HuH-7 (cell line): ENCODE results near the gene ASCL3.
"Not testable (repeated sequence)": the region's sequence is repeated elsewhere in the genome, so short reads cannot be mapped to it uniquely, and the experiment has no call there.

Experiments
- DNase-seq: peaks from one replicate; pipeline ENCODE4 v3.0.0; 2011; ENCODE audit warnings: low spot score

The ASCL3 gene, protein sequence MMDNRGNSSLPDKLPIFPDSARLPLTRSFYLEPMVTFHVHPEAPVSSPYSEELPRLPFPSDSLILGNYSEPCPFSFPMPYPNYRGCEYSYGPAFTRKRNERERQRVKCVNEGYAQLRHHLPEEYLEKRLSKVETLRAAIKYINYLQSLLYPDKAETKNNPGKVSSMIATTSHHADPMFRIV

DNA sequence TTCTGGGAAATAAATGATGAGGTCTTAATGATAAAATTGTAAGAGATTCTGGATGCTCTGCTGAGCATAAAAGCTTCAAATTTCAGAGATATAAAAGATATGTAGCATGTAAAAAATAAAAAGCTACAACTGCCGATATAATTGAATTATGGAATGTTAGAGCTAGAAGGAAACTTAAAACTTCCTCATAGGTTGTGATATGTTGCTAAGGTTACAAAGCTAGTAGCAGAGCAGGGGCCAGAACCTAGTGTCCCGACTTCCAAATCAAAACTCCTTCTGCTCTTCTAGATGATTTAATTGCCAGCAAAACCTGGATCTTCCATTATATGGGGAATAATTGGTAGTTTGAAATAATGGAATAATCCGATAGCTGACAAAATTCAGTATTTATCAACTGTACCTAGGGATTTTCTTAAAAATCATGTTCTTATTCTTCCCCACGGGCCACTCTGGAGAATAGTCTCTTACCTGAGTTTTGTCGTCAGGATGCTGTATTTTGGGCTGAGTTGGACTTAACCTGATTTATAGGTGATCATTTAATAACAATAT is at the start of gene ASCL3:
Gene ASCL3, minus strand, starts transcription at position 499 of the 549 bp plus-strand sequence. CDS start 4,855 bp downstream, outside the sequence.
- no peak for DNase-seq

DNA sequence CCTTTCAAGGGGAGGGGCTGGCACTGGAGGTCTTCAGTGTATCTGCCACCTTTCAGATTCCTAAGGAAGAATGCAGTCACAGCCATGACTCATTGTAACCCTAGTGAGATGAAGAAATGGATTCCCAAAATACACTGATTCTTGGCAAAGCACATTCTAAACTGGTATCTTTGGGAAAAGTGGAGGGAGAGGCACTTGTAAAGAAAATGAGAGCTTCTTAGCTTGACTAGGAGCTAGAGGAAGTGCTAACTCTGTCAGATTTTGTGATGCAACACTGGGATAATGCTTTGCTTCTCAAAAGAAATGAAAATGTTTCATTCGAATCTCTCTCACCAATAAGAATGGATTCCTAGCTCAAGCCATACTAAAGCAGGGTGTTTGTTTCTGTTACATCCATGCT is 46.6 kb upstream of the ASCL3 start:
- no peak for DNase-seq

DNA sequence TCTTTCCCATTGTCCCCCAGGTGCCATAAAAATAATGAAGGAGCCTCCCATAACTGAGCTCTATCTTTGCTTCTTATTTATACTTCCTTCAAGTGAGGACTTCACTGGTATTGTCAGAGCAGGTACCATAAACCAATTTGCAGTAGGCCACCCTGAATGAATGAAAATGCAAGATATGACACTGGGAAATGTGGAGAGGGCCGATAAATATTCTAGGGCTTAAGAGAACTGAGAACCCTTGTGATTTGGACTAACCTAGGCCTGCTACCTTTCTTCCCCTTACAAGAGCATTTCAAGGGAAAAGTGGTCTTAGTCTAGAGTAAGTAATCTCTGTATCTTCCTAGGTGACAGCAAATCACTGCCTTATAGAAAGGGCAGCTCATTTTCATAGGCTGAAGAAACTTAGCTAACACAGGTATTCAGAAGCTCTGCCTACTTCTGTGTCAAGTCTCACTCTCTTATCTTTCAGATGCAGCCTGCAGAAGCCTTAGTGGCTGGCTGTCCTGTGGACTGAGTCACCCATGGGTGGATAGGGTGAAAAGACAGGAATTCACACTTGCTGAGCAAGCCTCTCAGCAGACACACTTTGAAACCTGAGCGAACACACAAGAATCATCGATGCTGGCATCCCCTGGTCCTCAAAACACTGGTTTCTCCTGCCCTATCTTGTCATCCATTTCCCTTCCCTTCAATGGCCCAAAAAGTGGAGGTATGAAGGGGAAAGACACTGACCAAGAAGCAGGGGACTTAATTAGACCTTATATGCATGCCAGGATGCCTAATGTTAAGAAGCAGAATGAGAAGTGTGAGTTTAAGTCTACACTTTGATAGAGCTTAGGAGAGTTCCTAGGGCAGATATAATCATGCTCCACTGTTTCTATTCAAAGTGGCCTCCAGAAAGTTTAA is 45.8 kb upstream of the ASCL3 start:
- no peak for DNase-seq

DNA sequence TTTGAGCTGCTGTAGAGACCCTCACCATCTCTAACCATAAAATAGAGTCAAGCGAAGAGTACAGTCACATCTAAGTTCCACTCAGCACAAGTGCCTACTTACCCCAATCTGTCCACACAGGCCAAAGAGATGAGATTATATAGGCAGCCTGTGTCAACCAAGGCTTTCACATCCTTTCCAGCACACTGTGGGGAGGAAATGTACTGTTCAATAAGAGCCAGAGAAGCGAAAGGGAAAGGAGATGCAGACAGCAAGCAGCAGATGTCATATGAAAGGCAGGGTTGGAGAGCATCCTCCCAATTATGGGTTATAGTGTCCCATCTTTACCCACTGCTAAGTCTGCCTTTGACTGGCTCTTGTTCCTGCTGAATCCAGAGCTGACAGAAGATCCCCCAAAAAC is 44.6 kb upstream of the ASCL3 start:
- DNase-seq: no peak

DNA sequence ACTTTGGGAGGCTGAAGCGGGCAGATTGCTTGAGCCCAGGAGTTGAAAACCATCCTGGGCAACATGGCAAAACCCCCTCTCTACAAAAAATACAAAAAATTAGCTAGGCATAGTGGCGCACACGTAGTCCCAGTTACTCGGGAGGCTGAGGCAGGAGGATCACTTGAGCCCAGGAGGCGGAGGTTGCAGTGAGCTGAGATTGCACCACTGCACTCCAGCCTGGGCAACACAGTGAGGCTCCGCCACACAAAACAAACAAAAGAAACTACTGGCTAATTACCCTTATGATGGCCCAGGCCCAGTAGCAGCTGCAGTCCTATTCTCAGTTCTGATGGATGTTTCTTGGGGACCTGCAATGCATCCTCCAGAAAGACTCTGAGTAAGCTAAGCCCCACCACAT is 44.0 kb upstream of the ASCL3 start:
- not testable (repeated sequence) for DNase-seq

DNA sequence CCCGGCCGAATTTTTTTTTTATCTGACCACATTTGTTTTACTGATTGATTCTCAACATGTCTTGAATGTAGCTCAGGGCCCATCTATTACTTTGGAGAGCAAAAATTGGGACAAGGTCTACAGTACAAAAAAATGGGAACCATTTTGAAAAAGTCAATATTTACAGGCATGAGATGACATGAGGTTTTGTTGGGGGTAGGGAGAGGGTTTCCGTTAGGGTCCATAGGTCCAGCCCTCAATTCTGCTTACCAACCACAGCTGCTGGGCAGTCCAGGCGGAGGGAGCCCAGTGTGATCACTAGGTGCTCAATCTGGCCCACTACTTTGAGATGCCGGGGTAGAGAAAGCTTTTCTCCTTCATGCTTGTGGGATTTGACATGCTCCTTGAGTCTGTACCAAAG is 42.6 kb upstream of the ASCL3 start:
- DNase-seq: no peak

DNA sequence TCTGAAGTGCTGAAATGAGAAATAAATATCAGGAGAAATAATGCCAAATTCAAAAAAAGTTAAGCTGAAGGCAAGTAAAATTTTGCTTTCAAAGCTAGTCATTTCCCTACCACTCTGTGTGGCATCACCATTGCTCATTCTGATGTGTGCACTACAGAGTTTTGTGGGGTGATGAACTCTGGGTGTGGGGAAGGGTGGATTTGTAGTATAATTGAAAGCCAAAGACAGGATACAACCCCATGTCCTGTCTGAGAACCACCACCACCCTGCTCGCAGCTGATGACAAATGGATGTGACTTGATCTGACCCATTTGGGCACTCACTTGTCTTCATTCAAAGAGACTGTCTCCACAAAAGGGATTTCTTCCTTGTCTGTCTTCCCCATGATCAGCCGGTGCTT is 40.7 kb upstream of the ASCL3 start:
- no peak for DNase-seq

DNA sequence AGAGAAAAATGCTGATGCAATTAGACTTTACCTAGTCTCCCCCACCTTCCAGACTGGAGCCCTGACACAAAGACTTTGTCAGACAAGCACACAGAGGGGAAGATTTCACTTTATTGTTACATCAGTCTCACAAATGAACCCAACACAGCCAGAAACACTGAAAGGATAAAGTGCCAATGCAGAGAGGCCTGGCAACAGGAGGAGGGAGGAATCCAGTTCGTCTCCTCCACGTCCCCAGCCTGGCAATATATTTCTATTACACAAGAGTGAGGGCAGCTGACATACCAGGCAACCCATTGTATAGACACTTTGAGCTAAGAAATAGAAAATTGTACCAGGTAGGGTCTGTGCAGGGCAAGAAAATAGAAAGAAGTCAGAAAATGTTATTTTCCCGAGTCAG is 37.7 kb upstream of the ASCL3 start:
- no peak for DNase-seq

DNA sequence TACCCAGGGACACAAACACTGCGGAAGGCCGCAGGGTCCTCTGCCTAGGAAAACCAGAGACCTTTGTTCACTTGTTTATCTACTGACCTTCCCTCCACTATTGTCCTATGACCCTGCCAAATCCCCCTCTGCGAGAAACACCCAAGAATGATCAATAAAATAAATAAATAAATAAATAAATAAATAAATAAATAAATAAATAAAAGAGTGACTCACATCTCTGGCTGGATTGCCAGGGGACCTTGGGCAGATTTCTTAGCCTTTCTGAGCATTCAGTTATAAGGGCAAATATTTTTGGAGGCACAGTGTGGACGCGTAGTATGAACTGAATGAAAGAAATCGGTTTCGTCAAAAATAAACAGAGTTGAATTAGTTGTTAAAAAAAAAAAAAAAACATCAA is 36.5 kb upstream of the ASCL3 start:
- not testable (repeated sequence) for DNase-seq

DNA sequence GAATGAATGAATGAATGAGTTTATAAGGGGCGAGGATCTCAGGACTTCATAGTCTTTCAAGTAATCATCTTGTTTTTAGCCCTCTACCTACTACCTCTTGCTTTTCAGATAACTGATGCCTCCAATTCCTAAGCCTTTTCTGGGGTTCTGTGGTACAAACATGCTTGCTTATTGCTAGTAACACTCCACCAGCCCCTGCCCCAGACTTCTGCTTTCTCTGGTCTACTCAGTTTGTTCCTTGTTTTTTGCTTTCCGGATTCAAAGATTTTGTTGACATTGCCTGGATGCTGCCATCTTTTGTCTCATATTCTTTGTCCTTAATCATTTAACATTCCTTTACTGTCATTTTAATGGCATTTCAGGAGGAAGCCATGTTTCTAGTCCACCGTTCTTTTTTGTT is 30.3 kb upstream of the ASCL3 start:
- DNase-seq: no peak

DNA sequence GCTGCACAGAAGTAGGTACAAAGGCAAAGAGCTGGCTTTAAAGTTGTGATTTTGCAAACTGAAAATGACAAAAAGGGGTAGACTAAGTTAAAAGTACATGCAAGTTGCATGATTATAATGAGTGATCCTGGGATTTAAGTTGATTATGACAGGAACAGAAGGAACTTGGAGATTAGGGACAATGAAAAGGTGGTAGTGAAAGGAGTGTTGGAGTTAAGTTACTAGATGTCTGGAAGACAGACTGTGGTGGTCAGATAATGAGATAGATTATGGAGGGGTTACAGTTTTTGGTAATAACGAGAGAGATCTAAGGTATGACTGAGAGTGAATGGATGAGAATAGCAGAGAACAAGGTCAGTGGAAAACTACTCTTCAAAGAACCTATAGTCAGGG is 29.1 kb upstream of the ASCL3 start:
- DNase-seq: no peak

DNA sequence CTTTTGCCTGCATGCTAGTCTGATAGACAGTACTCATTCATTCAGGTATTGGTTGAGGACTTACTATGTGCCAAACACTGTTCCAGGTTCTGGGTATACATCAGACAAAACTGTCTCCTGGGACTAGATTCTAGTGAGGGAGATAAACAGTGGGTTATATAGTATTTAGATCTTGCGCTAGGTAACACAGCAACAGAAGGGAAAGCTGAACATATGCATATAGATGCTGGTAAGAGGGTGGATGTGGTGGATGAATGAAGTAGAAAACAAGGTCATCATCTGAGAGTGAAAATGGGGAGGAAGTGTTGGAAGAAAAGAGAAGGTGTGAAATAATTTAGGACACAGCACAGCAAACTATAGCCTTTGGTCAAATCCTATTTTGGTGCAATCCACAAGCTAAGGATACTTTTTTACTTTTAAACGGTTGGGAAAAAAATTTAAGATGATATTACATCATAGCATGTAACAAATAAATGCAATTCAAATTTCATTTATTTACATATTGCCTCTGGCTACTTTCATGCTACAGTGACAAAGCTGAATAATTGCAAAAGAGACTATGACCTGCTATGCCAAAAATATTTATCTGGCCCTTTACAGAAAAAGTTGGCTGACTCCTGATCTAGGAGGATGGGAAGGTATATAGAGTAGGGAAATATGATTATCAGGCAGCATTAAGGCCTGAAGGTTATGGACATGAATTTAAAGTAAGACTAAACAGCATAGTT is 28.5 kb upstream of the ASCL3 start:
- DNase-seq: no peak

DNA sequence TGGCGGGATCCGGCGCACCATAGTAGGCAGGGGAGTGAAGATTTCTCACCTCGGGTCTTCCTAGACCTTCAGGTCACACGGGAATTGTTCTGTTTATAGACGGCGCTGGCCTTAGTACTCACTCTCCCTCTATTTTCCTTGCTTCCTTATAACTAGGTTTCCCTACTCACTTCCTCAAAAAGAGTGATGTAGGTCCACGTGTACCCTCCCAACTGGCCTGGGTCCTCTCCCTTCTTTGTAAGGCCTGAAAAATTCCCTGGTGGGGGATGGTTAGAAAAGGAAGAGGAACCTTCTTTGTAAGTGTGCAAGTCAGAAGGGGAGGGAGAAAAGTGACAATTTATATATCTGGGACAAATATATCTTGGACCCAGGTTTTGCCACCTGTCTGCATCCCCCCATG is 24.4 kb upstream of the ASCL3 start:
- no peak for DNase-seq

DNA sequence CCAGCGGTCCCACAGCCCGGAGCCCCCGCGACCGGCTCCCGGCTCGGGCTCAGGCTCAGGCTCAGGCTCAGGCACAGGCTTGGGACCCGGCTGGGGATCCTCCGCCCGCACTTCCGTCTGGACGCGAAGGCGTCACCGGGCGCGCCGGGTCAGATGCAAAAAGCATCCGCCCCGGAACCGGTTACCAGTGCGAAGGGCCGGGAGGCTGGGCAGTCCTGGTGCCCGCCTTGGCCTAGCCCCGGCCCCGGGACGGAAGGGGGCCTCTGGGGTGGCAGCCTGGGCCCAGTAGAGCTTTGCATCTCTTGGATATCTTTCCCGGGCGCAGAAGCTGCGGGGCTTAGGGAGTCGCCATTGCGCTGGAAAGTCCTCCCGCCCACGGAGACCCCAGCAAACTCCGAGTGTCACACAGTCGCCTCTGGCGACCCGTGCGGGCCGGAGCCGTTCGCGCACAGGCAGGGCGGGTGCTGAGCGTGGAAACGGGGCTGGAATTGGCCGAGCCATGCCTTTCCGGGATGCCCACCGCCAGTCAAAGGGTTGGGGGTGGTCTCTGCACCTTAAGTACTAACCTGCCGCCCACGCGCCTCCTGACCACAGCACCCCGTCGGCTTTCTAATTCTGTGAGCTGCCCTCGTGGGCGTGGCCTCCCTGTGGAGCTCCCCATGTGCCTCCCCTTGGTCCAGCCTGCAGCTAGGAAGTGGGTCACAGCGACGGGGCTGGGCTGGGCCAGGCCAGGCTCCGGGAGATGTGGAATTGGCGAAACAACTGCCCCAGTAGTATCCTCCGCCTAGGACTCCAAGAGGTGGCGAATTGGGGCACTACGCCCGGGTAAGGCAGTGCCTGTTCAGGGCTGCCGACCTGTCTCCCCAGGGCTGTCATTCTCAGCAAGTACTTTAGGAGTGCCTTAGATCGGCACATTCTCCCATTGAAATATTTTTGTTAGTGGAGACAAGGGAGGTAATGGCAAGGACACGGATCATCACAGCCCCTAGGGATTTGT is 21.8 kb upstream of the ASCL3 start, which contains the start of gene TMEM9B:
Gene TMEM9B, minus strand, starts transcription at position 119 of the 997 bp plus-strand sequence. CDS start 129 bp downstream, outside the sequence.
- peak; percentile 91 for DNase-seq

DNA sequence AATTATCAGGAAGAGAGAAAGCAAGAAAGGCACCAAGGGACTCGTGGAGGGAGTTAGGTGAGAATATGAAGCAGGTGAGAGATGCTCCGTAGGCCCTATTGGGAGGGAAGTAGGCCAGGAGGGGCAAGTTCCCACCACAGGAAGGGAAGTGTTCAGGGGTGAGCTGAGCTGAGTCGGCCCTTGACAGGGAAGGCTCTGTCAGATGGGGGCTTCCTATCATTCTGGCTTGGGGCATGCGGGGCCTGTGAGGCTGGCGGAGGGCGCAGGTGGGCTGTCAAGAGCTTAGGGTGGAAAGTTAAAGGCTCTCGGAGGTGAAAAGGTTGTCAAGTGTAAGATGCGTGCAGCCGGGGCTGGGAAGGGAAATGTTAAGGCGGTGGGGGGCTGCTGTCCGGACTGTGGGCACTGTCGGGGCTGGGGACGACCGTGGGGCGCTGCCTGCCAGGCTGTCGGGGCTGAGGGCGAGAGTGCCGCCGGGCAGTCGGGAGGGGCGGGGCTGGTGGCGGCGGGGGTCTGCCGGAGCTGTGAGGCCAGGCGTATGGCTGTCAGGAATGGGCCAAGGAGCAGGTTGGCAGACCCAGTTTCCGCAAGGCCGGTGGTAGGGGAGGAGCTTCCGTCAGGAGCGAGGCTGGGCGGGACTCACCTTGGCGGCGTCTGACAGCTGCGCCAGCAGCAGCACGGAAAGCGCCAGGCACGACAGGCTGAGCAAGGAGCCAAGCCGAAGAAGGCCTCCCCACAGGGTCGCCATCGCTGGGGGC is 20.9 kb upstream of the ASCL3 start:
- peak; percentile 77 for DNase-seq

DNA sequence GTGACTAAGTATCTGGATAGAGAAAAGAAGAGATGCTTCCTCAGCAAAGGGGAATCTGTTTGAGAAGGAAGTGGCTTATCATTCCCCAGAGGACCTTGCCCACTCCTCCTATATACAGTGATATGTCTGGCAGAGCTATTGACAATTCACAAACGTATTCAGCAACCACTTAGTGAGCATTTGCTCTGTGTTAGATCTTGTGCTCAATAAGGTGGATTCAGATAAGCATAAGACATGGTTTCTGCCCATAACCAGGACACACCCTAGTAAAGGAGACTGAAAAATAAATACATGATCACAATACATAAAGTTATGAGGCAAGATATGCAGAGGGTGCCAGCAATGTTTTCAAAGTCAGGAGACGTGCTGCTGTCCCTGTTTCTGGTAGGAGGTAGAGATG is 20.0 kb upstream of the ASCL3 start:
- no peak for DNase-seq

DNA sequence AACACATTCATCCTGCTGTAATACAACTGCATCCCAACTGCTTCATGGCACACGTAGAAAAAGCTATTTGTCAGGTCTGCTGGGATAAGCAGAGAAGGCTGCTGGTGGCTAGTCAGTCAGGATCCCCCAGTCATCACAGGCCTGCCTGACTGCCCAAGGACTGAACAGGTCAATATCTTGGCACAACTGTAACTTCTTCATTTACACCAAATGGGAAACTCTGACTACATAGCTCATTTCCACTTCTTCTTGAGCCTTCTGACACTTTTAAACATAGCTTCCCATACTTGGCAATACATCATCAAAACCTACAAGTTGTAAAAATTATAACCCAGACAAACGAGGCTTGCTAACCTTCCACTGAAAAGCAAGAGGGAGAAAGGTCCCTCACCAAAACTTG is 18.6 kb upstream of the ASCL3 start:
- DNase-seq: no peak

DNA sequence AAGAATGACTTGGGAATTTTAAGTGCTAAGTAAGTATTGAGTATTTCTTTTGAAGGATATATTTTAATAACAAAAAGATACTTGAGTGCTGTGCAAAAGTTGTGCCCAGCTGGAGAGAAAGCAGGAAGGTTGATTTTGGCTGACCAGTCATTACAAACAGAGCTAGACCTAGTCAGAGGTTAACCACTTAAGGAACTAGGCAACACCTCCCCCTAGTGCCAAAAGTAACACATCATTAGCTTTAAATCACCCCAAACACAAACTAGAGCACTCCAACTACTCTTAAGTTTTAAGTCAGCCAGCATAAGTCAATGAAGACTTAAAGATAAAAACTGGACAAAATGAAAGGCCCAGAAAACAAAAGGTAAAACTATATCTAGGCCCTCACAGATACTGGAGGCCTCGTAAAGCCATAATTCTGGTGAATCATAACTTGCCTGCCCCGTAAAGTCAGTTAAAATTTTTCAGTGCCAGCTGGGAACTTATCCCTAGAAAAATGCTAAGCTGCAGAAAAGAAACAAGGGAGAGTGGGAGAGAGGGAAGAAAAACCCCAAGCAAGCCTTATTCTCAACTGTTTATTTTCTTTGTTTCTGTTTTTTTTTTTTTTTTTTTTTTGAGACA is 16.8 kb upstream of the ASCL3 start:
- DNase-seq: peak; percentile 82

DNA sequence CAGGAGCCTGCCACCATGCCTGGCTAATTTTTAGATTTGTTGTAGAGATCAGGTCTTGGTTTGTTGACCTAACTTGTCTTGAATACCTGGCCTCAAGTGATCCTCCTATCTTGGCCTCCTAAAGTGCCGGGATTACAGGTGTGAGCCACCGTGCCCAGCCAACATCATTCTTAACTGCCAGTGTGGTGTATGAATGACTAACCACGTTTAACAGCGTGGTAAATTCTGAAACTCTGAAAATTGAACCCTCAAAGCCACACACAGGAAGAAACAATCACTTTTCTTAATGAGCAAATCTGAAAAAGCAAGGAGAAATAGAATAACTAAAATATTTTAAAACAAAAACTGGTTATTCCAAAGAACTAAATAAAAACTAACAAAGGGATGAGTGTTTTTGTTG is 14.0 kb upstream of the ASCL3 start:
- DNase-seq: no peak

DNA sequence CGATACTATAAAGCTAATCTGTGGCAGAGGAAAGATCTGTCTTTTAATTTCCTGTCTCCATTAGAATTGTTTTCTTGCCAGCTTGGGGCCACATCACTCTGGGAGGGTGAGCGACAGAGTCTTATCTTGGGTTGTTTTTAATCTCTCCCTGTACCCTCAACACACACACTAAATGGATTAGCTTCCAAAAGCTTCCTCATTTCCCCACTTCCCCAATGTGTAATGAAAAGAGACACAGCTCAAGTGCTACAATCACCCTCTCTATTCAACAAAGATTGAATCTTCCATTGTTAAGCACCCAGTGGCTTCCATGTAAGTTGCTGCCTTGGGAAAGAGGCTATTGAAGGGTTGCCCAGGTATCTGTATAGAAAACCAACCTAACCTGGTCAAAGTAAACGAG is 6.1 kb upstream of the ASCL3 start:
- DNase-seq: no peak
